Amygdala (tissue), 56 donors: ENCODE data around the gene GALNT9.
"Not testable (repeated sequence)": the region's sequence is repeated elsewhere in the genome, so short reads cannot be mapped to it uniquely, and the experiment has no call there.

ENCODE experiments used
- DNase-seq, 56 donors: peaks; one replicate each; lab custom pipeline; 2025; lab: John Stamatoyannopoulos, UW

GALNT9 gene

DNA sequence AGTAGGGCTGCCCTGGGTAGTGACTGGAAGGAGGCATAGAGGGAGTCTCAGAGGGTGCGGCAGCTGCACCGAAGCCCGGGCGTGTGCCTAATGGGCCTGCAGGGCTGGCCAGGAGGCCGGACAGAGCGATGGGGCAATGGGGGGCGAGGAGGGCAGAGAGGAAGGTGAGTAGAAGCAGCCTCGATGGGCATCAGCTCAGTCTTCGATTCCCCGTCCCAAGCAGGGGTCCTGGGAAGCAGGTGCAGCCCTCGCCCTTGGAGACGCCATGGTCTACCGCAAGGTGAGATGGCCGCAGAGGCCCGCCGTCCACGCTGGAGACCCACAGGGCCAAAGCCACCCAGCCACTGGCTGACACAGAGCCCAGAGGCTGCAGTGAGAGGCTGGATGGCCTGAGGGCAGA, 70.8 kb downstream of the GALNT9 start:
- DNase-seq: no peak

DNA sequence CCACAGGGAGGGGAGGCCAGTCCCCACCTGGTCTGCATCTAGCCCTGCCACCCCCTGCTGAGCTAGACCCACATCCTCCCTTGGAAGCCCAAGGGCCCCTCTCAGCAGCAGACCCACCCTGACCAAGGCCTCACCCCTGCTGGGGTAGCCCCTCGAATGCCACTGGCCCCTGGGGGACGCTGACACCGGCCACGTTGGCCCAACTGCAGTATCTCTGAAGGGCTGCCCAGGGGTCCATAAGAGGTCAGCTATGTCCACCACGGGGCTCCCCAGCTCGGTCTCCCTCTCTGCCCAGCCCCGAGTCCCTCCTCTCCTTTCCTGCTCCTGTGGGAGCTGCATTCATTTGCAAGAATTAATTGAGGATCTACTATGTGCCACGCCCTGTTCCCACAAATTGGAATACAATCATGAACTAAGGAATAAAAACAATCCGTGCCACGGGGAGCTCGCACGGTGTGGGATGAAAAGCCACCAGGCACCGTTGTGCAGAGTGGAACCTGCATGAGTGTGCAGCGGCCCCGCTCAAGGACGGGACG, 71.4 kb downstream of the GALNT9 start:
- no peak for DNase-seq

DNA sequence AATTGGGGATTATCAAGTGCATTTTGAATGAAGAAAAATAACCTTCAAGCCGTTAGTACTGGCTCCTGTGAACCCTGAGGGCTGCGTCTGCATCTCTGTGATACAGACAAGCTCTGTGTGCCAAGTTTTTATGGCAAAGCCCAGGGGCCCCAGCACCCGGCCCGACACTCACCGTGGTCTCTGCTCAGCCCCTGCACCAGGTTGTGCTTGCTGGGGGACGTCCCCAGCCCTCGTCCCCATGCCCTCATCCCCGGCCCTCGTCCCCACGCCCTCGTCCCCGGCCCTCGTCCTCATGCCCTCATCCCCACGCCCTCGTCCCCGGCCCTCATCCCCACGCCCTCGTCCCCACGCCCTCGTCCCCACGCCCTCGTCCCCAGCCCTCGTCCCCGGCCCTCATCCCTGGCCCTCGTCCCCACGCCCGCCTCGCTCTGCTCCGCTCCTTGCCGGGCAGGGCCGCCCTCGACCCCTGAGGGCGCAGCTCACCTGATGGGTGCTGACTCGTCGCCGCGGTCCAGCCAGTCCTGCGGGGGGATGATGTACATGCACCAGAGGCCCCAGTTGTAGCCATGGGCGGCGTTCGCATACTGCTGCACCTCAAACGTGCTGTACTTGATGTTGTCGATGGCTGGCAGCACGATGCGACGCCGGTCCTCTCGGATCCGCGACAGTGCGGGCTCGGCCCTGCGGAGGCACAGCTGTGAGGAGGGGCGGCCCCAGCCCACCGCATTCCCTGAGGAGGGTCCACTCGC, 72.0 kb downstream of the GALNT9 start:
- DNase-seq: no peak

DNA sequence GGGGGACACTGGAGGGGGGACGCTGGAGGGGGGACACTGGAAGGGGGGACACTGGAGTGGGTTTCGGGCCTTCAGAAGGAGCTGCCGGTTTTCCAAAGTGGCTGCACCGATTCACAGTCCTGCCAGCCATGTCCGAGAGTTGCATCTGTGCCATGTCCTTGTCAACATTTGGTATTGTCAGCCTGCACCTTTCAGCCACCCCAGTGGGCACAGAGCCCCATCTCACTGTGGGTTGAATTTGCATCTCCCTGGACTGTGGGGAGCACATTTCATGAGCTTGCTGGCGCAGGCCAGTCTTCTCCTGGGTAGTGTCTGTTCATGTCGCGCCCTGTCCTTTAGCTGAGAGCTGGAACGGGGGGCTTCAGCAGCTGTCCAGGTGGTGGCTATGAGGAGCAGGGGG, 72.7 kb downstream of the GALNT9 start:
- DNase-seq: no peak

DNA sequence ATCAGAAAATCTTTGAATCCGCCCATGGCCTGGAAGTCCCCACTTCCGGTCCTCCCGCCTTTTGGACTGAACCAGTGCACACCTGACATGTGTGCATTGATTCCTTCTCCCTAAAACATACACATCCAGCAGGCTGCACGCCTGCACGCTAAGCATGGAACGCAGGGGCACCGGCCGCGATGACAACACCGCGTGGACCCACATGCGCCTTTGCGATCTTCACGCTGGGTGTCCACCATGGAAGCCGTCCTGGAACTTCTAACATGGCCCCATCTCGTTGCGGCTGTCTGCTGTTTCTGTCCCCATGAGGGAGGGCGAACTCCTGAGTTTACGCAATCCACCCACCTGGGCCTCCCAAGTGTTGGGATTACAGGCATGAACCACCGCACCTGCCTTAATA, 73.7 kb downstream of the GALNT9 start:
- no peak for DNase-seq

DNA sequence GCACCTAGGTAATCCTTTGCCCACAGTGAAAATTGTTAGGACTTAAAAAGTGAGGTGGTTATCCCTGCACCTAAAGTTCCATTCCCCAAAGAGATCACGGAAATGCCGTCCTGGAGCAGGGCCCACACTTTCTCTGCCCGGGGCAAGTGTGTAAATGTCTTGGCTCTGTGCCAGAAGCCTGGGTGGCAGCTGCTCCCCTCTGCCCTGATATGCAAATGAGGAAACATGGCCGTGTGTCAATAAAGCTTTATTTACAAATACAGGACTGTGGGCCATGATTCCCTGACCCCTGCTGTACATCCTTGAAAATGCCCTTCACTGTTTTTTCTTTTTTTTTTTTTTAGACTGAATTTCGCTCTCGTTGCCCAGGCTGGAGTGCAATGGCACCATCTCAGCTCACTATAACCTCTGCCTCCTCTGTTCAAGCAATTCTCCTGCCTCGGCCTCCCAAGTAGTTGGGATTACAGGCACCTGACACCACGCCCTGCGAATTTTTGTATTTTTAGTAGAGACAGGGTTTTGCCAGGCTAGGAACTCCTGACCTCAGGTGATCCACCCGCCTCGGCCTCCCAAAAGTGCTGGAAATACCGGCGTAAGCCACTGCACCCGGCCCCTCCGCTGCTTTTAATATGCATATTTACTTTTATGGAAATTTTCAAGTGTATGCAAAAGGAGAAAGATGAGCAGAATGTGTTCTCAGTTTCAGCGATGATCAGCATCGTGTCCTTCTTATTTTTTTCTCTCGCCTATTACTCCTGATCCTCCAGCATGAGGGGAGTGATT, 75.5 kb downstream of the GALNT9 start:
- no peak for DNase-seq

DNA sequence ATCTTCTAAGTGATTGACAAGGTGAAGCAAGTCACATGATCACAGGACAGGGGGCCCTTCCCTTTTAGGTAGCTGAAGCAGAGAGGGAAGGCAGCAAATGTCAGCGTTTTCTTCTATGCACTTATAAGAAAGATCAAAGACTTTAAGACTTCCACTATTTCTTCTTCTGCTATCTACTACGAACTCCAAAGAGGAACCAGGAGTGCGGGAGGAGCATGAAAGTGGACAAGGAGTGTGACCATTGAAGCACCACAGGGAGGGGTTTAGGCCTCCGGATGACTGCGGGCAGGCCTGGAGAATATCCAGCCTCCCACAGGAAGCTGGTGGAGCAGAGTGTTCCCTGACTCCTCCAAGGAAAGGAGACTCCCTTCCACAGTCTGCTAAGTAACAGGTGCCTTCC, 76.4 kb downstream of the GALNT9 start:
- DNase-seq: not testable (repeated sequence)

DNA sequence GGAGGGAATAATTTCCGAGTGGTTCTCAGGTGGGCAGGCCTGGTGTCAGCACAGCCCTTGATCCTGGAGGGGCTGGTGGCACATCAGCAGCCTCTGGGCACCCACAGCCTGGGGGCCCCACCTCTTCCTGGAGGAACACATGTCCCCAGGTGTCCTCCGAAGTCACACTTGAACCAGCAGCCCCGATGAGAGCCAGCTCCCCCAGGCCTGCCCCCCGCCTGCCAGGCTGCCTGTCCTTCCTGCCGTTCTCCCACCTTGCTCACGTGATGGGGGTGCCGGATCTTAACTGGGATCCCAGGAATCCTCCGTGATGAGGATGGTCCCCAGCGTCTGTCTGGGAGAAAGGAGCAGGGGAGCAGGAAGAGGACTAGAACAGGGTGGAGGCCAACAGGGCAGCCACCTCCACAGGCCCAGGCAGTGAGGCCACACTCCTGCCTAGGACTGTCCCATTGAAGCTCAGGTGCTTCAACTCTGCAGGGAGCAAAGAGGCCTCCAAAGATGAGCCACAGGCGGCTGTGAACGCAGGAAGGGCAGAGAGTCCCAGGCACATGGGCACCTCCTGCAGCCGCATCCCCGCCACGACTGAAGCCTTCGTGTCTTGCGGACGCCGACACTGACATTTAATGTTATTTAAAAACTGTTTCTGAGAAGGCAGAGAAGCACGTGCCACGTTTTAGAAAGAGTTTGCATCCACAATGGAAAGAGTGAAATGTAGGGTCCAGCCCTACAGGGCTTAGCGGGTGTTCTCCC, 77.5 kb downstream of the GALNT9 start:
- DNase-seq: no peak

DNA sequence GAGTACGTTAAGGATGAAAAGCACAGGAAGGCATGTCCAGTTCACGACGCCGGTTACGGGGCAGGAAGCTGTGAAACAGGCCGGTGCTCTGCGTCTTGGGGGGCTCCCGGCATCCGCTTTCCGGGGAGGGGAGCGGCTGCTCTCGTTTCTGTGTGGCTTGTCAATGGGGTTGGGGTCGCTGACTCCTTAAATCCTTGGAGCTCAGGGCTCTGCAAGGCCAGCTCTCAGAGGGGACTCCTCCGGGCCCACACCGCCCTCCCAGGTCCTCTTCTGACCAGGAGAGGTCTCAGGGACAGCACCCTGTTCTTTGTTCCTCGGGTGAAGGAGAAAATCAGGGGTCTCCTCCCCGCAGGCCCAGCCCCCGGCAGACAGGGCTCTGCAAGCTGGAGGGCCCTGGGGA, 78.1 kb downstream of the GALNT9 start:
- no peak for DNase-seq

DNA sequence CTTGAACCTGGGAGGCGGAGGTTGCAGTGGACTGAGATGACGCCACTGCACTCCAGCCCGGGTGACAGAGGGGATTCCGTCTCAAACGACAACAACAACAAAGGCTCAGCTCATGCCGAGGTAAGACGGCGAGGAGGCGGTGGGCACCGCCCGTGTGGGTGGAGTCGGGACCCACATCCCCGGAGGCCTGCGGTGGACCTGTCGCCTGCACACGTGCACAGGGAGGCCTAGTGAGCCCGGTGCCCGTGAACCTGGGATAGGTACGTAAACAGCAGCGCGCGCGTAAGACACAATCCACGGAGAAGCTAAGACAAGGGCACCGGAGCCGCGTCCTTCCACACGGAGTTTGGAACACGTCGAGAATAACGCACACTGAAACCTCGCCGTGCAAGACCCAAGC, 78.7 kb downstream of the GALNT9 start:
- no peak for DNase-seq

DNA sequence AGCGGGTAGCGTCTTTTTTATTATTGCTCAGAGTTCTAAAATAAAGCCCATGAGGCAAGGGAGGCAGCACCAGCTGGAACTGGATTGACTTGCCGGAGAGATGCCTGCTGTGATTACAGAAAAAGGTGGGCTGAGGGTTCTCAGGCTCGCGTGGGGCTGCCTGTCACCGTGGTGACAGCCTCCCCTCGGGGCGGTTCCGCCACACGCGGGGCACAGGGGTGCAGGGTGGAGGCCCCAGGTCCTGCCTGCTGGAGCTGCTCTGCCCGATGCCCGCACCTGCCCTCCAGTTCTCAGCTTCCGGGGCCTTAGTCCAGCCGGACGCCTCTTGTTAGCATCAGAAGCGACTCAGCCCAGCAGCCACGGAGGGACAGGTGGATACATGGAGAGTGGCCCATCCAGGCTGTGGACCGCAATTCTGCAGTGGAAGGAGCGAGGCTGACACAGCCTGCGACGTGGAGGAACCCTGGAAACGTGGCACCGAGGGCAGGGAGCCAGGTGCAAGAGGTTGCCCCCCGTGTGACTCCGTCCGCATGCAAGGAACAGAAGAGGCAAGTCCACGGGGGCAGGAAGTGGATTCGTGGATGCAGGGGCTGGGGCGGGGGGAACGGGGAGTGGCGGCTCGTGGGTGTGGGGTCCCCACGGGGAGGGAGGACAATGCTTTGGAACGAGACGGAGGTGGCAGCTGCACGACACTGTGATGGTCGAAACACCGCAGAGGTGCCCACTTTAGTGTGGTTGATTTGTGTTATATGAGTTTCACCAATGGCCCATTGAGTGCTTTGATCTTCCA, 79.5 kb downstream of the GALNT9 start:
- DNase-seq: peak in 2 of 56 donors; percentile 10 to 18

DNA sequence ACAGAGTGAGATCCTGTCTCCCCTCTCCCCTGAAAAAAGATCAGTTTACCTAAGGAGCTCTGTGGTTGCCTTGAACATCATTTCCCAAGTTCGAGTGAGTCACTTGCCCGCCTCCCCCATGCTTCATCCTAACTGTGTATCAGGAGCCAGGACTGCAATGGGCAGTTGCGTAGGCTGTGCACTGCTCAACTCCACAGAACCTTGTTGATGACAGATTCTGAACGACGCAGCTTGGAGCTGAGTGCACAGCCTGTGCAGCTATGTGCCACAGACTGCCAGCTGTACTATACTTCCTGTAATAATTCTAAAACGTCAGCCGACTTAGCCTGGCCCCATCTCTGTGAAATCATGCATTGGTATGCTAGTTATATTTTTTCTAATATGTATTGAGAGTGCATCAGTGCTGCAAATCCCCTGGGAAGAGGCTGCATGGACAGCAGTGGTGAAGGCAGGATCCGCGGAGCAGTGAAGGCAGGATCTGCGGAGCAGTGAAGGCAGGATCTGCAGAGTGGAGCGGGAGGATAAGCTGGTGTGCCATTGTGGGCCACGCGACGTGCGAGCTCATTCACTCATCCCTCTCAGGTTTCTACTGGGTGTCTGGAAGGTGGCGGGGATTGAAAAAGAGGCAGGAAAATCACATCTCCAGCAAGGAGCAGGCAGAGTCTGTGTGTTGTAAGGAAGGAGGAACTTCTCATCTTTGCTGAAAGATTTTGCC, 80.8 kb downstream of the GALNT9 start:
- peak in 9 of 56 donors; percentile 2 to 38 (median 24) for DNase-seq

DNA sequence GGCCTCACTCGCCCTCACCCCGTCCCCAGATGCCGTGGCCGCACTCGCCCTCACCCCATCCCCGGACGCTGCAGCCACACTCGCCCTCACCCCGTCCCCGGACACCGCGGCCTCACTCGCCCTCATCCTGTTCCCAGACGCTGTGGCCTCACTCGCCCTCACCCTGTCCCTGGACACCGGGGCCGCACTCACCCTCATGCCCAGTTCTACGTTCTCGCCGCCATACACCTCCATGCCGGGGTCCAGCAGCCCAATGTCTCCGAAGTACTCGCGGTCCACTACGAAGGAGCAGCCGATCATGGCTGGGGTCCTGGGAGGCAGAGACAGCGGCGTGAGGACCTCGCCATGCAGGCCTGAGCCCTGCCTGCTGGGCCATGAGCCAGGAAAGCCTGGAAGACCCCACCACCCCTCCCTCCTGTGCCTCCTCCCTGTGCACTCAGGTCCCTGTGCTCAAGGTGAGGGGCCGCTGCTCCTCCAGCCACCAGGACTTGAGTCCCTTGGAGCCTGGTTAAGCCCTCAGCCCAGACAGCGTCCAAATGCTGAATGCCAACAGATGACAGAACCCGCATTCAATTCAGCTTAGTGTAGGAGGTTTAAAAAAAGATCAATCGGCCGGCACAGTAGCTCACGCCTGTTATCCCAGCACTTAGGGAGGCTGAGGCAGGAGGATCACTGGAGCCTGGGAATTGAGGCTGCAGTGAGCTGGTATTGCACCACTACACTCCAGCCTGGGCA, 81.5 kb downstream of the GALNT9 start:
- DNase-seq: no peak

DNA sequence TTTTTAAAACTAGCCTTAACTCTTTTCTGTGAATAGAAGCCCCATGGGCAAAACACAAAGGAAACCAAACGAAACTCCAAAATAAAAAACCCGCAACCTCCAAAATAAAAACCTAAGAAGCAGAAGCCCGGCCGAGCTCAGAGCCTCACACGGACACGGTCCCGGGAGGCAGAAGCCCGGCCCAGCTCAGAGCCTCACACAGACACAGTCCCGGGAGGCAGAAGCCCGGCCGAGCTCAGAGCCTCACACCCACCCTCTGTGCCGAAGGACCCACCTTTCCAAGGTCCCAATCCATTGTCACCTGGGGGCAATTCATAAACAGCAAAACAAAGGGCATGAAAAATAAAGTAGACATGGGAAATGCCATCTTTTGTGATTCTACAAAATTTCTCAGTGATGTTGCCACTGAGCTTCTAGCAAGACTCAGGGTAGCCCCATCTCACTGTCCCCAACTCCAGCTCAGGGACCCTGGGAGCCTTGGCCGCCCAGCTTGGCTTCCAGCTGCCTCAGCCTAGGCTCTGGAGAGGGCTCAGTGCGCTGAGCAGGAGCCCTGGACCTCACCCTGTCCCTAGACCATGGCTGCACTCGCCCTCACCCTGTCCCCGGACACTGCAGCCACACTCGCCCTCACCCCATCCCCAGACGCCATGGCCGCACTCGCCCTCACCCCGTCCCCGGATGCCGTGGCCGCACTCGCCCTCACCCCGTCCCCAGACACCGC, 82.2 kb downstream of the GALNT9 start:
- no peak for DNase-seq

DNA sequence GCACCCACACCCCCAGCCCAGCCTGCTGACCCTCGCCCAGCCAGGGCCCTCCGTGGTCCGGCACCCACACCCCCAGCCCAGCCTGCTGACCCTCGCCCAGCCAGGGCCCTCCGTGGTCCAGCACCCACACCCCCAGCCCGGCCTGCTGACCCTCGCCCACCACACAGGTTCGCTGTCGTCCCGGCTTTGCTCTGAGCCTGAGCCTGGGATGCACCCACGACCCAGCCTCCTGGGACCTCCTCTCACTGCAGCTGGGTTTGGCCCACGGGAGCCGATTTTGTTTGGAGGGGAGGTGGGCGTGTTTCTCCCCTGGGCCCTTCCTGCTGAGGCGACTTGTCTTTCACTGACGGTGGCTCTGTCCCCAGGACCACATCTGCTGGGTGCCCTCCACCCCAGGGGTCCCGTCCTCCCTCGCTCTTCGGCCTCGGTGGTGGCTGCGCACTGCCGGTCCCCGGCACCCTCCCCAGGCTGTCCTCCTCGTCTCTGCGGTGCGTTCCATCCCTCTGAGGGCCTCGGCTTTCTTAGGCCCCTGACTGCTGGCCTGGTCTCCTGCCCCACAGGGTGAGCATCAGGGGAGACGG, 83.8 kb downstream of the GALNT9 start:
- DNase-seq: no peak

DNA sequence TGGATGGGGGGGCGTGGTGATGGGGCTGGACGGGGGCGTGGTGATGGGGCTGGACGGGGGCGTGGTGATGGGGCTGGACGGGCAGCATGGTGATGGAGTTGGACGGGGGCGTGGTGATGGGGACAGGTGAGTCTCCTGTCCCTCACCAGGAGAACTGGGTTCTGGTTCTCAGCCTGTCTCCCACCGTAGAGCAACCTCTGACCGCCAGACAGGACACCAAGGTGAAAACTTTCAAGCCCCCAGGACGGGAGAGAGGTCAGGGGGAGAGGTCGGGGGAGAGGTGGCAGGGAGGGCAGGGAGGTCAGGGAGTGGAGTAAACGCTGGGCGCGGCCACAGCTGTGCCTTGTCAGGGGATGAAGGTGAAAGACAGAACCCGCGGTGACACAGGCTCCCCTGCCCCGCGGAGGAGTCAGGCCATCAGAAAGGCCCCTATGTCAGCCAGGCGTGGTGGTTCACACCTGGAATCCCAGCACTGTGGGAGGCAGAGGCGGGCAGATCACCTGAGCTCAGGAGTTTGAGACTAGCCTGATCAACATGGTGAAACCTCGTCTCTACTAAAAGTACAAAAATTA, 84.6 kb downstream of the GALNT9 start:
- no peak for DNase-seq

DNA sequence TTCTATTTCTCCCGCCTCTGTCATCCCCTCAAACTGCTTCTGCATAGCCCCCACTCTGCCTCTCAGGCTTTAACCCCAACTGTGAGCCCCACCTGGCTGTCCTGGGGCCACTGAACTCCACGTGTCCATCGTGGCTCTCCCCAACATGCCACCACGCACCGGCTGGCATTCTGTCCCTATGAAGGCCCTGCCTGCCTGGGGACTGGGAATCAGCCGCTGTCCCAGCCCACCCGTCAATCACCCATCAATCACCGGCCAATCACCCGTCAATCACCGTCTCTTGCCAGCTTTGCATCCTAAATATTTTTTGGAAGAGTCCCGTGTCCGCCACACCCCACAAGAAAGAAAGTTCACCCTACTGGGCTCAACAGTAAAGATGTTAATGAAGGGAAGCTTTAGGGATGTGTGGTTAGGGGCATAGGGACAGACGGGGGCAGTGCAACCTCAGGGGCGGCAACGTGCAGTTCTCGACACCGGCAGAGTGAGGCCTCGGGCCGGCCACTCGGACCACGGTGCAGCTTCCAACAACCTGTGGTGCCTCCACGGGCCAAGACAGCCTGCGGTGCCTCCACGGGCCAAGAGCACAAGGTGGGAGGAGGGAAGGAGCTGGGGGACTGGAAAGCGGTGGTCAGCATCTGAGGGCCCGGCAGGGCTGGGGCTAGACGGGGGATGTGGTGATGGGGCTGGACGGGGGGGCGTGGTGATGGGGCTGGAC, 85.6 kb downstream of the GALNT9 start:
- no peak for DNase-seq
